ENCODE data around the gene CASKIN2.

The CASKIN2 gene, protein sequence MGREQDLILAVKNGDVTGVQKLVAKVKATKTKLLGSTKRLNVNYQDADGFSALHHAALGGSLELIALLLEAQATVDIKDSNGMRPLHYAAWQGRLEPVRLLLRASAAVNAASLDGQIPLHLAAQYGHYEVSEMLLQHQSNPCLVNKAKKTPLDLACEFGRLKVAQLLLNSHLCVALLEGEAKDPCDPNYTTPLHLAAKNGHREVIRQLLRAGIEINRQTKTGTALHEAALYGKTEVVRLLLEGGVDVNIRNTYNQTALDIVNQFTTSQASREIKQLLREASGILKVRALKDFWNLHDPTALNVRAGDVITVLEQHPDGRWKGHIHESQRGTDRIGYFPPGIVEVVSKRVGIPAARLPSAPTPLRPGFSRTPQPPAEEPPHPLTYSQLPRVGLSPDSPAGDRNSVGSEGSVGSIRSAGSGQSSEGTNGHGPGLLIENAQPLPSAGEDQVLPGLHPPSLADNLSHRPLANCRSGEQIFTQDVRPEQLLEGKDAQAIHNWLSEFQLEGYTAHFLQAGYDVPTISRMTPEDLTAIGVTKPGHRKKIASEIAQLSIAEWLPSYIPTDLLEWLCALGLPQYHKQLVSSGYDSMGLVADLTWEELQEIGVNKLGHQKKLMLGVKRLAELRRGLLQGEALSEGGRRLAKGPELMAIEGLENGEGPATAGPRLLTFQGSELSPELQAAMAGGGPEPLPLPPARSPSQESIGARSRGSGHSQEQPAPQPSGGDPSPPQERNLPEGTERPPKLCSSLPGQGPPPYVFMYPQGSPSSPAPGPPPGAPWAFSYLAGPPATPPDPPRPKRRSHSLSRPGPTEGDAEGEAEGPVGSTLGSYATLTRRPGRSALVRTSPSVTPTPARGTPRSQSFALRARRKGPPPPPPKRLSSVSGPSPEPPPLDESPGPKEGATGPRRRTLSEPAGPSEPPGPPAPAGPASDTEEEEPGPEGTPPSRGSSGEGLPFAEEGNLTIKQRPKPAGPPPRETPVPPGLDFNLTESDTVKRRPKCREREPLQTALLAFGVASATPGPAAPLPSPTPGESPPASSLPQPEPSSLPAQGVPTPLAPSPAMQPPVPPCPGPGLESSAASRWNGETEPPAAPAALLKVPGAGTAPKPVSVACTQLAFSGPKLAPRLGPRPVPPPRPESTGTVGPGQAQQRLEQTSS (N-terminal part only)

DNA sequence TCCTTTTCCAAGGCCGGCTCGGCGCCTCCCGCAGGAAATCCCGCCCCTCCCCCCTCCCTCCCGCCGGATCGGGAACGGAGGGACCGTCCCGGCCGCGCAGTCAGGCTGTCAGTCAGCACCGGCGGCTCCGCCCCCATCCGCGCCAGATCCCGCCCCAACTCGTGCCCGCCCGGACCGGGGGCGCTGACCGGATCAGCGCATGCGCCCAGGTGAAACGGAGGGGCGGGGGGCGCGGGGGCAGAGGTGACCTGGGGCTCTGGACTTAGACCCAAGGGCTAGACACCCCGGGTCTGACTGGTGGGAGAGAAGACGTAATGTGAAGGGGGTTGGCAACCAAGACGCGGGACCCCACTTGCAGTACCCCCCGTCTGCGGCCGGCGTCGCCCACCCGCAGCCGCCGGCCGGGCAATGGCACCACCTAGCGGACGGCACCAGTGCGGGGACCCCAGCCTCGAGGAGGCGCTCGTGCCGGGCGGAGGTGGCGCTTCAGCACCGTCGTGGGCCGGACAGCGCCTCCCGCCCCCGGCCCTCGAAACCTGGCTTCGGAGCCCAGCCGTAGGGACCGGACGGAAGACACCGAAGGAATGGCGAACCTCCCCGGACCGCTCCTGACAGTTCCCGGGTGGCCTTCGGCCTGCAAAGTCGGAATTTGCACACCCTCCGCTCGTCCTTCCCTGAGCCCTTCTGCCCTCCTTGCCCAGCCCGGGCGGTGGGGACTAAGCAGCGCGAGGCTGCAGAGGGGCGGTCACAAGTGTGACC is at the start of gene CASKIN2:
CASKIN2 (minus strand) TSS at position 42 of the 759 bp plus-strand sequence. CDS start 1,733 bp downstream, outside the sequence.
- DNase-seq, result peak; percentile 77

DNA sequence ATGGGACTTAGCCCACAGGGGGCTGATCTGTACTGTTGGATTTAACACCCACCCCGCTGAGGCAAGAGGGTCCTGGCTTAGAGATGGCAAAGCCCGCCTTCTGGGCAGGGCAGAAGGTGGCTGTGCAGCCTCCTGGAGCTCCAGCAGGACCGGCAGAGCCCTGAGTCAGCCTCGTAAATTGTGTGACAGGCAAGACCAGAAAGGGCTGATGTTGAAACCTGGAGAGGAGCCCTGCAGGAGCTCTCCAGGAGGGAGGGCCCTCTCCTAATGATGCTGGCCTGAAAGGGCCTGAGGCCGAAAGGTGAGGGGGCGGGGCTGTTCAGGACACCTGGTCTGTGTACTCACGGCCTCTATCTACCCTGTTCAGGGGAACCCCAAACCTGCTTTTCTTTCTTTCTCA is 49.7 kb upstream of the CASKIN2 start:
- no peak for DNase-seq

DNA sequence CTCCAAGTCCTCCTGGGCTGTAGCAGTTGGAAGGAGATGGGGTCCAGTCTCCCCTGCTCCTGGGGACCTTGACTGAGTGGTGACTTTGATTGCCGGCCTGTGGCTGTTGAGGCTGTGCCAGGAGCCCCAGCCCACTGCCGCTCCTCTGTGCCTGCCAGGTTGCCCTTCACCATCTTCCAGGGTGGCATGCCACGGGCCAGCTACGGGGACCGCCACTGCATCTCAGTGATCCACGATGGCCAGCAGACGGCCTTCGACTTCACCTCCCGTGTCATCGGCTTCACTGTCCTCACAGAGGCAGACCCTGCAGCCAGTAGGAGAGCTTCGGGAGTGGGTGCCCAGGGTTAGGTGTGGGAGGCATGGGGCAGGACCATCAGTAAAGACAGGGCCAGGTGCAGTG is 48.9 kb upstream of the CASKIN2 start:
- DNase-seq, result no peak

DNA sequence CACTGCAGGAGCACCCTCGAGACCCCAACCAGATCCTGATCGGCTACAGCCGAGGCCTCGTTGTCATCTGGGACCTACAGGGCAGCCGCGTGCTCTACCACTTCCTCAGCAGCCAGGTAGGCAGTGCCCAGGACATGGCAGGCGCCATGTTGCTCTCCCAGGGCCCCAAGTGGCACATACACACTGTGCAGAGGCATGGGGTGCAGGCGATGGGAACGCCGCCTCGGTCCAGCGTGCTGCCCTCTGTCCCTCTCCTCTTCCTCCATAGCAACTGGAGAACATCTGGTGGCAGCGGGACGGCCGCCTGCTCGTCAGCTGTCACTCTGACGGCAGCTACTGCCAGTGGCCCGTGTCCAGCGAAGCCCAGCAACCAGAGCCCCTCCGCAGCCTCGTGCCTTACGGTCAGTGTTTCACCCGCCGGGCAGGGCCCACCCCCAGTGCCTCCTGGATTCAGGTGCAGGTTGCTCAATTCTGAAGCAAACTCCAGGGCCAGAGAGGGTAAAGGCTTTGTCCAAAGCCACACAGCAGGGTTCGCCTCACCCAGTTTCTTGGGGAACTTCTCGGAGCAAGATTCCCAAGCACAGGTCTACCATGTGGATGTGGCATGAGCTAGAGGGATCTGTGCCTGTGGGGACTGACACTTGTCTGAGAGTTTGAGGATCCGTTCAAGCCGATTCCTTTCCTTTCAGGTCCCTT is 47.9 kb upstream of the CASKIN2 start:
- no peak for DNase-seq

DNA sequence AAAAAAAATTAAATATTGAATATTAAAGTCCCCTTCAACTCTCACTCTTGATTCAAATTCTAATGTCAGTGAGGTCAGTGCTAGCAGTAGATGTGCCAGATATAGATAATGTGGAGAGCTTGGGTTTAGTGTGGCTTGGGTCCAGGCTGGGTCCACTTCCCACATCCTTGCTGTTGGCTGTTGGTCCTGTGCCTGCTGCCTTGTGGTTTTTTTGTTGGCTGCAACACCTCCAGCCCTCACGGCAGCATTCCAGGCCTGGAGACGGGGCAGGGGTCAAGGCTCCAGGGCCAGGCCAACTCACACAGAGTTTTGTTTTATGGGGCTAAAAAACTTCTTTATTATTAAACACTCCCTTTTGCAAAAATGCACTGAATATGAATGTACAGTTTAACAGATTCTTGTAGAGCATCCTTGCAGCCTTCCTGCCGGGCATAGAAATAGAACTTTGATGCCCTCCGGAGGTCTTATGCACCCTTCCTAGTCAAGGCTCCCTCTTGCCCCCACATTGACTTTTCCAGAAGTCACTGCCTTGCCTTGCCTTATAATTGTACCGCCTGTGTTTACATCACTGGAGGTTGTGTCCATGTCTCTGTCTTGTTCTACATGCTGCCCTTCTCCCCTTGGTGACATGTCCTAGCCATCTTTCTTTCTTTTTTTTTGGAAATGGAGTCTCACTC is 46.7 kb upstream of the CASKIN2 start:
- DNase-seq, result no peak

DNA sequence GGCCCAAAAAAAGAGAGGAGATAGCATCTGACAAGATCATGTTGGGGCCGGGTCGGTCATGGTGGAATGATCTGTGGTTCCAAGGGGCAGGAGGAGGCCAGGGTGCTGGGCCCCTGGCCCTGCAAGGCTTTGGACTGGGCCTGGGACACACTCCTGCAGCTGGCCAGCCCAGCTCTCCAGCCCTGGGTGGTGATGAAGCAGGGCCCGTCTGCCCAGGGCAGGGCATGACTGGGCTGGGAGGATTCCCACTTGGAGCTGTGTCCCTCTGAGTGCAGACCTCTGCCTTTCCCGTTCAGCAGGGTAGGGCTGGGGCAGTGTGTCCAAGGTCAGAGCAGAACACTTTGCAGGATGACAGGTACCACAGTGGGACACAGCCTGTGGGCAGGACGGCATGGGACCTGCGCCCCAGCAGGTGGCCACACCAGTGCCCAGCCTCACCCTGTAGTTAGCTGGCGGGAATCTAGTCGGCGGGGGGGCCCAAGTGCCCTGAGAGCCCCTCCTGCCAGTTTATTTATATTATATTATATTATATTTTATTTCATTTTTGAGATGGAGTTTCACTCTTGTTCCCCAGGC is 44.7 kb upstream of the CASKIN2 start:
- DNase-seq, result no peak

DNA sequence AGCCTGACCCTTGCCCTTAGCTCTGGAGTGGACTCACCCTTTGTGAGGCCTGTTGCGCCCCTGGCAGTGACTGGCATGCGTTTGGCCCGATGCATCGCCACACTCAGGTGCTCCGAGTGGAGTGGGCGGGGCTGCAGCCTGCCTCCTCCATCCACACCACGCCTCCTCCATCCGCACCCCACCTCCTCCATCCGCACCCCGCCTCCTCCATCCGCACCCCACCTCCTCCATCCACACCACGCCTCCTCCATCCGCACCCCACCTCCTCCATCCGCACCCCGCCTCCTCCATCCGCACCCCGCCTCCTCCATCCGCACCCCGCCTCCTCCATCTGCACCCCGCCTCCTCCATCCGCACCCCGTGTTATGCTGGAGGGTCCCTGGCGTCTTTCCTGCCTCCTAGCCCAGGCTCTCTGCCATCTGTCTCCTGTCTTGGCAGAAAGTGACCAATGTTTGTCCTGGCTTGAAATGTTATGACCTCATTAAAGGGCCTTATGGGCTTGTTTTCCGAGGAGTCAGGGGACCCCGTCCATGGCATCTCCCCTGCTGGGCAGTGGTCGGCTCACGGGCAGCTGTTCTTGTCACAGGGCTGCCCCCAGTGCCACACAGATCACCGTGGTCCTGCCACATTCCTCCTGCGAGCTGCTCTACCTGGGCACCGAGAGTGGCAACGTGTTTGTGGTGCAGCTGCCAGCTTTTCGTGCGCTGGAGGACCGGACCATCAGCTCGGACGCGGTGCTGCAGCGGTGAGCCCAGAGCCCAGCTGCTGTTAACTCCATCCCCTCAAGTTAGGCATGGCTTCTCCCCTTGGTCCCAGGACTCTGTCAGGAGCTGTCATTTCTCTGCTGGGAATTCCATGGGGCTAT is 43.6 kb upstream of the CASKIN2 start:
- no peak for DNase-seq

DNA sequence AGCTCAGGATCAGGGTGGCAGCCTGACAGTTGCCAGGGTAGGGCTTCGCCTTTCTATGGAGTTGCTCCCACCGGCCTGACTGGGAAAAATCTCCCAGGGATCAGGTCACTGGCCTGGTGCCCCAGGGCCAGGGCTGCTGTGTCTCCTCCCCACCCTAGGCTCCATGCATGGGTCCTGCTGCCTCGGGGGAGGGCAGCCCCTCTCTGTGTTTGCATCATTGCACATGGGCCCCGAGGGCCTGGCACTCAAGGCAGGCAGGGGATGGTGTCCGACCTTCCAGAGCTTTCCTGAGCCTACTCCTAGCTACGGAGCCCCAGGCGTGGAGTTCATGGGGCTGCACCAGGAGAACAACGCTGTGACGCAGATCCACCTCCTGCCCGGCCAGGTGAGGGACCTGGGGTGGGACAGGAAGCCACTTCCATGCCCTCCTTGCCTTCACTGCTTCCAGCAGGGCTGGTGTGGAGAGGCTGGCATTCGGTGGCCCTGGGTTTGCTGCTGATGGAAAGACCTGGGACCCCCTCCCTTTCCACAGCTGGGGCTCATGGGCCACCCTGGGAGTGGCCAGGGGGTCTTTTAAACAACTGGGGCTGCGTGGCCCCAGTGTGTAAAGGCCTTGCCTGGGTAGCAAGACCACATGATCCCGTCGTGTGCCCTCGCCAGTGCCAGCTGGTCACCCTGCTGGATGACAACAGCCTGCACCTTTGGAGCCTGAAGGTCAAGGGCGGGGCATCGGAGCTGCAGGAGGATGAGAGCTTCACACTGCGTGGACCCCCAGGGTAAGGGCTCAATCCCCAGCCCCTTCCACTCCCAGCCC is 42.7 kb upstream of the CASKIN2 start:
- DNase-seq, result no peak

DNA sequence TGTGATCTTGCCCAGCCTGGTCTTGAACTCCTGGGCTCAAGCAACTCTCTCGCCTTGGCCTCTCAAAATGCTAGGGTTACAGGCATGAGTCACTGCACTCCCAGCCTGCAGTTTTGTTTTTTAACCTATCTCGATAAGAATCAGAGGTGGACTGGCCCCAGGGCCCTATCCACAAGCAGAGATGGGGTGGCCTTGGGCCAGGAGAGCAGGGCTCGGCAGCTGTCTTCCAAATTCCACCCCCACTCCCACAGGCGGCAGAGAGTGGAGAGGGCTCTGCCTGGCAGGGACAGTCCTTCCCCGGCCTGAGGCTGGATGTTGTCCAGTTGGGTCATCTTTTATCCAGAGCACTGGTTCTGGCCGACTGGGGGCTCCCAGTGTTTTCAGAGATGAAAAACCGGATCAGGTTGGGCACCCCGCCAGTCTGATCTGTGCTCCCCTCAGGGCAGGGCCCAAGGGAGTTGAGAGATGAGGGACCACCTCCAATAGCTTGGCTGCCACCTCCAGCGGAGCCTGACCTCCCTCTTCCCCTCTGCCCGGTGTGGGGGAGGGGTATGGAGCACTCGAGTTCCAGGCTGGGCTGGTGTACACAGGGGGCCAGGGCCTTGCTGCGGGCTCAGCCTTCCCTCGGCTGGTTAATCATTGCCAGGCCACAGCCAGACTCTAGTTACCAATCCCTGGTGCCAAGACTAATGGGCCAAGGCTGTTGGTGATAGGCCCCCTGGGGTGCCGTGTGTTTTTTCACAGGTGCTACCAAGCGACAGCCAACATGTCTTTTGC is 41.9 kb upstream of the CASKIN2 start:
- no peak for DNase-seq

DNA sequence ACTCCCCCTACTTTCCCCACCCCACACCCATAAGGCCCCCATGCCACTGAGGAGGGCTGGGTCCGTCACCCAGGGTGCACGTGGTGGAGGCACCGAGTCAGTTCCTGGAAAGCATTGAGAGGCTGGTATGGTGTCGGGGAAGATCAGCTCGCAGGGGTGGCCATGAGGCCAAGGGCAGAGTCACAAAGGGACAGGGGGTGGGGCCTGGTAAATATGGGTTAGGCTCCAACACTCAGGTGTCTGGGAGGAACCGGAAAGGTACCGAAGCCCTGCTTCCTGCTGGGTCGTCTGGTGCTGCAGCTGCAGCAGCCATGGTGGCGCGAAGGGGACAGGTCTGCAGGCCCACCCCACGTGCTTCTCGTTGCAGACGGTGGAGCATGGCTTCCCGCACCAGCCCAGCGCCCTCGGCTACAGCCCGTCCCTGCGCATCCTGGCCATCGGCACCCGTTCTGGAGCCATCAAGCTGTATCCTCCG is 40.4 kb upstream of the CASKIN2 start:
- no peak for DNase-seq

DNA sequence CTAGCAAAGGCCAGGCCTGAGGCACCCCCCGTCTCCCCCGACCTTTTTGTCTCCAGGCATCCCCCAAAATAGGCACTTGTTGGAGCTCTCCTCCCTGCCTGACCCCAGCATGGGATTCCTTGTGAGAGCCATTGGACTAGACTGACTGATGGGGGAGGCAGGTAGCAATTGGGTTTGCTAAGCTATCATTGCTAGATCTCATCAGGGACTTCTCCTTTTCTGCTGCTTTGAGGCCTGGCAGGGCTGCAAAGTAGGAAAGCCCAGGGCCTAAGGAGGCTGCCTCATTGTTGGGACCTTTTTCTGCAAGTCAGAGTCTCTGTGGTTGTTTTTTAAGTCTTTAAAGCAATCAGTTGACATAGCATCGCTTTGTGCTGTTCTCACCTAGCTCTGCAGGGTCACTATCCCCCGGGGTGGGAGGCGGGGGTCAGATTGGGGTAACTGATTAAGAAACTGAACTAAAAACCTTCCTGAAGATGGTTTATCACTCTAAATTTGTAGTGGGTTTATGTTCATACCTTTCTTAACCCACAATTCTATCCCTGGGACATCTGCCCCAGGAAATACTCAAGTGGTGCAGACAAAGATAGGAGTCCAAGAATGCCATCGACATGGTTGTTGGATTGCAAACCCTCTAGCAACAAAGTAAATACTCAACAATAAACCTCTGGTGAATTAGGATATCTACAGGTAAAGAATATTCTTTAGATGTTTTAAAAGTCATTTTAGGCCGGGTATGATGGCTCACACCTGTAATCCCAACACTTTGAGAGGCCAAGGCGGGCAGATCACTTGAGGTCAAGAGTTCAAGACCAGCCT is 38.2 kb upstream of the CASKIN2 start:
- DNase-seq, result no peak

DNA sequence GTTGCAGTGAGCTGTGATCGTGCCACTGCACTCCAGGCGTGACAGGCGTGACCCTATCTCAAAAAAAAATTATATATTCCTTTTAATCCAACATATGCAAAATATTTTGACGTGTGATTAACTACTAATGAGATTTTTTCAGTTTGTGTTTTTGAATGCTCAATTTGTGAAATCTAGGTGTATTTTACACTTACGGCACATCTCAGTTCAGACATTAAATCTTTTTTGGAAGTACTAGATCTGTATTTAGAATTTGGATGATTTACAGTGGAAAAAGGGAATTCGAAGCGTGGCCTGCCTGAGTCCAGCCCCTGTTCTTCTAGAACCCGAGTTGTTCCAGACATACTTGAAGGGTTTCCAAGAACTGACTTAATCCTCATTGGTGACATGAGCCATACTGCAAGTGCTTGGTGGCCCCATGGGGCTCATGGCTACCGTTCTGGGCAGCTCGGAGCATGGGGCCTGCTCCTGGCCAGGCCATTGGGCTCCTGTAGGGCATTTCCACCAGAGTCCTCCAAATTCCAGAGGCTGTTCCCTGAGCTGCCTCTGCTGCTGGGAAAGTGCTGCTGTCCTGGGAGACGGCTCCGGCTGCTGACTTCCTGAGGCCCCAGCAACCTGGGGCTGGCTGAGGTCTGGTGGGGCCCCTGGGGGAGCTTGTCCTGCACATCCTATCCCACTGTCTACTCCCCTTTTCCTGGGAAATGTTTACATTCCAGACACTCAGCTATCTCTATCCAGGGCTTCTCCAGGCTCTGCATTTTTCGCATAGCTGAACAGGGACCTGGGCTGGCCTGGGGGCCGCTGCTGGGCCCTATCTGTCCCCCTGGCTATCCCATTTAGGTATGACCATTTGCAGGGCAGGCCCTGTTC is 37.3 kb upstream of the CASKIN2 start:
- no peak for DNase-seq

DNA sequence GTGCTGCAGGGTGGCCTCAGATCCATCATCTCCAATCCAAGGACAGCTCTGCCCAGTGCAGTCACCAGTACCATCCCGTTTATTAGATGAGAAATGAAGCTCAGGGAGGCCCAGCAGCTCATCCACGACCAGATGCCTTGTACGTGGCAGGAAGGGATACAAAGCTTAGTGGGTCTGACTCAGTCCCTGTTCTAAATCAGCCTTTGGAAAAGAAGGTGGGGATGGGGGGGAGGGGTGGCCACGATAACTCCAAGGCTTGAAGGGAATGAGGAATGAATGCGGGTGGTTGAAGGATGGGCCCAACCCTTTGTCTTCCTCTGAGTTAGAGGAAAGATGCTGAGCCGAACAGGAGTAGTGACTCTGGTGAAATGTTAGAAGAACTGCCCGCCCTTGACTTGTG is 35.9 kb upstream of the CASKIN2 start:
- DNase-seq, result no peak

DNA sequence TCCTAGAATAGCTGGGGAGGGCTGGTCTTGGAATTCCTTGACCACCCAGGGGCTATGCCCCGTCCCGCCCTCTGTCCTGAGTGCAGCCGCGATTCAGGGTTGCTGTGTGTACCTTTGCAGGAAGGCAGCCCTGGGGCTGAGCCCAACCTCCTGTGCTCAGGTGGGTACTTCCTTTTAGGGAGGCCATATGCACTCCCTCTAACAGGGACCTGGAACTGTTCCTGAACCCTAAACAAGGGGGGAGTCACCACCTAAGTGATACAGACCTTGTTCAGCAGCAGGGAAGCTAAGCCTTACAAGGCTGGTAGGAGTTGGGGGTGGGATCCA is 34.8 kb upstream of the CASKIN2 start:
- DNase-seq, result no peak

DNA sequence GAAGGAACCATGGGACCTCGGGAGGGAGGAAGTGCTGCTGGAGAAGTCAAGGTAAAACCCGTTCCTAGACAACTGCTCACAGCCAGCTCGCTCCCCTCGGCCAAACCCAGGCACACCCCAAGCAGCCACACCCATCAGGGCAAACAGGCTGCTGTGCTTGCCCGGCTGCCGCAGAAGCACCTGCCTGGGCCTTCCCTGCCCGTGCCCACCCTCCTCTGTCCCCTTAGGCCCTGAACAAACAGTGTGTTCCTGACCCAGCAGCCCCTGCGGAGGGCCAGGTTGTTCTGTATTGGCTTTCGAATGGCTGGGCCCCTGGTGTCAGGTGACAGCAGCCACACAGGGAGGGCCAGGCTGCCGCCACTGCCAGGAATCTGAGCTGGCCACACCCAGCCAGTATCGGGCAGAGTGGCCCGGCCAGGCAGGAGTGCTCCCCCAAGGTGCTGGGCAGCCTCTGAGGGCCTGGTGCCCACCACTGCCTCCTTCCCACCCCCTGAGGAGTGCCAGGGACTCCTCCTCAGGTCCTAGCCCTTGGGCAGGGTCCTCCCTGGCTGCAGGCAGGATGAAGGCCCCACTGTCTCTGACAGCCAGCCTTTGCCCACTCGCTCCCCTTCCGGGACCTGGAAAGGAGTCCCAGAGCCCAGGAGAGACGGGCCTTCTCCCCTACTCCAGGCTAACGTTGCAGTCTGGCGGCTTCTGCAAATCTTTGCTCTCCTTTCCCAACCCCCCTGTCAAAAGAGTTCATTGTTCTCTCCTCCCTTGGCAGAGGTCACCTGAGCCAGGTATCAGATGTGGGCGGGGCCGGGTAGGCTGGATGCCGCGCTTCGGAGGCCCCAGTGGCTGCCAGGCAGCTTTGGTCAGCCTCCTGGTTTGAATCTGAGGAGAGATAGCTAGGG is 34.2 kb upstream of the CASKIN2 start:
- no peak for DNase-seq
